H1 (cell line): ENCODE data around the gene COX7A1. TPM values are rescaled to one million over a fixed set of nuclear protein-coding genes. Genes with fewer than 3 reads are reported as not detected.
"Not testable (repeated sequence)": the region's sequence is repeated elsewhere in the genome, so short reads cannot be mapped to it uniquely, and the experiment has no call there.

Experiments used
- CTCF ChIA-PET: fragments of 300-600 bp; sonication (Branson Sonifier 250); formaldehyde crosslinking; loops from one replicate; lab custom pipeline; 2021; ENCODE audit not compliant: partially characterized antibody; lab: Charles Lee
- POLR2A ChIA-PET: fragments of 300-600 bp; sonication (Branson Sonifier 250); formaldehyde crosslinking; loops from one replicate; lab custom pipeline; 2021; ENCODE audit warnings: inconsistent platforms; ENCODE audit not compliant: partially characterized antibody; lab: Charles Lee
- DNase-seq, 2 experiments: peaks; one replicate each; pipeline versions ENCODE4 v3.0.0 to v3.0.0-alpha.2; 2010 to 2022; ENCODE audit warnings: low spot score in 2 of 2, low read depth in 1 of 2, mixed read lengths in 1 of 2
- FAIRE-seq: peaks from 2 replicates; lab custom pipeline; 2011; peaks lifted over from hg19 to GRCh38; lab: Jason Lieb, UNC
- H2AFZ ChIP-seq: 2 replicates; pipeline ENCODE4 v1.8.1; 2012; ENCODE audit warnings: low read length, inconsistent platforms
- H2AK5ac ChIP-seq: 2 replicates; pipeline ENCODE4 v1.6.1; 2013; ENCODE audit warnings: low read depth, low read length
- H2BK120ac ChIP-seq: replicated peaks from 2 replicates; pipeline ENCODE3; 2013; ENCODE audit warnings: low read depth, low read length, inconsistent platforms
- H2BK12ac ChIP-seq: 2 replicates; pipeline ENCODE4 v1.6.1; 2013; ENCODE audit warnings: low read depth, low read length
- H2BK15ac ChIP-seq: 2 replicates; pipeline ENCODE4 v1.6.1; 2013; ENCODE audit warnings: low read length
- H2BK20ac ChIP-seq: 2 replicates; pipeline ENCODE4 v1.6.1; 2013; ENCODE audit warnings: low read length
- H2BK5ac ChIP-seq: 2 replicates; pipeline ENCODE4 v1.6.1; 2013; ENCODE audit warnings: low read depth, low read length
- H3K14ac ChIP-seq: 2 replicates; pipeline ENCODE4 v1.6.1; 2013; ENCODE audit warnings: inconsistent platforms; ENCODE audit not compliant: insufficient read length
- H3K18ac ChIP-seq: 2 replicates; pipeline ENCODE4 v1.6.1; 2013; ENCODE audit warnings: low read length; ENCODE audit errors: extremely low read depth
- H3K23ac ChIP-seq: 2 replicates; pipeline ENCODE4 v1.6.1; 2013; ENCODE audit warnings: inconsistent platforms; ENCODE audit not compliant: insufficient read length
- H3K23me2 ChIP-seq: 2 replicates; pipeline ENCODE4 v1.6.1; 2013; ENCODE audit warnings: low read depth, low read length
- H3K27ac ChIP-seq: 2 replicates; pipeline ENCODE4 v1.6.1; 2011; ENCODE audit warnings: low read depth, low read length, inconsistent platforms
- H3K27me3 ChIP-seq, 4 experiments: replicated peaks in 1 of 4; 1 replicate in 1 of 4; 2 replicates in 3 of 4; pipeline versions ENCODE4 v1.6.1 to v1.8.1; 2011 to 2013; ENCODE audit warnings: low read length in 3 of 4, mild to moderate bottlenecking in 3 of 4, inconsistent platforms in 2 of 4, mixed read lengths in 2 of 4, moderate library complexity in 1 of 4; ENCODE audit not compliant: control insufficient read depth in 3 of 4, insufficient read depth in 3 of 4; ENCODE audit errors: extremely low read depth in 1 of 4
- H3K36me3 ChIP-seq, 4 experiments: 2 replicates each; pipeline versions ENCODE4 v1.6.1 to v1.8.1; 2011 to 2013; ENCODE audit warnings: mild to moderate bottlenecking in 4 of 4, low read length in 3 of 4, moderate library complexity in 2 of 4, control low read depth in 1 of 4, inconsistent platforms in 1 of 4; ENCODE audit not compliant: insufficient read depth in 4 of 4, control insufficient read depth in 2 of 4
- H3K4ac ChIP-seq: replicated peaks from 2 replicates; pipeline ENCODE3; 2013; ENCODE audit warnings: low read length, low read depth, mixed read lengths, inconsistent platforms; ENCODE audit not compliant: insufficient read length
- H3K4me1 ChIP-seq, 4 experiments: replicated peaks in 1 of 4; 1 replicate in 1 of 4; 2 replicates in 3 of 4; pipeline versions ENCODE4 v1.6.1 to v1.8.1; 2011 to 2013; ENCODE audit warnings: low read length in 3 of 4, inconsistent platforms in 2 of 4, mixed read lengths in 1 of 4; ENCODE audit not compliant: insufficient read depth in 4 of 4, control insufficient read depth in 3 of 4
- H3K4me2 ChIP-seq, 2 experiments: 2 replicates each; pipeline versions ENCODE4 v1.6.1 to v1.8.1; 2011 to 2013; ENCODE audit warnings: low read depth in 2 of 2, low read length in 2 of 2, control low read depth in 1 of 2, inconsistent platforms in 1 of 2, mild to moderate bottlenecking in 1 of 2; ENCODE audit not compliant: insufficient read depth in 1 of 2
- H3K4me3 ChIP-seq, 4 experiments: fragments of 200-600, 300-600 bp in 1 of 4; sonication (generic), shearing (Covaris generic), sonication (Bioruptor Twin) in 1 of 4; 2 replicates each; pipeline versions ENCODE4 v1.5.1 to v1.8.1; 2011 to 2016; ENCODE audit warnings: low read length in 4 of 4, low read depth in 3 of 4, control low read depth in 2 of 4, inconsistent platforms in 2 of 4, mild to moderate bottlenecking in 2 of 4, mixed read lengths in 1 of 4, moderate library complexity in 1 of 4; ENCODE audit not compliant: insufficient read depth in 2 of 4; ENCODE audit errors: extremely low read depth in 1 of 4
- H3K56ac ChIP-seq: replicated peaks from 2 replicates; pipeline ENCODE3; 2013; ENCODE audit warnings: low read depth, mild to moderate bottlenecking, mixed read lengths, low read length, inconsistent platforms; ENCODE audit not compliant: insufficient read length
- H3K79me1 ChIP-seq: 2 replicates; pipeline ENCODE4 v1.6.1; 2013; ENCODE audit warnings: low read depth, low read length, control low read depth
- H3K79me2 ChIP-seq, 2 experiments: 2 replicates each; pipeline versions ENCODE4 v1.6.1 to v1.8.1; 2012 to 2013; ENCODE audit warnings: low read length in 2 of 2, mild to moderate bottlenecking in 2 of 2, inconsistent platforms in 1 of 2; ENCODE audit not compliant: insufficient read depth in 2 of 2, control insufficient read depth in 1 of 2
- H3K9ac ChIP-seq, 4 experiments: replicated peaks in 1 of 4; 1 replicate in 1 of 4; 2 replicates in 3 of 4; pipeline versions ENCODE4 v1.6.1 to v1.8.1; 2011 to 2013; ENCODE audit warnings: low read depth in 3 of 4, low read length in 3 of 4, control low read depth in 2 of 4, mild to moderate bottlenecking in 2 of 4, moderate library complexity in 2 of 4, inconsistent platforms in 1 of 4; ENCODE audit errors: extremely low read depth in 1 of 4
- H3K9me3 ChIP-seq, 2 experiments: 2 replicates each; pipeline versions ENCODE4 v1.6.1 to v1.8.1; 2012 to 2013; ENCODE audit warnings: mild to moderate bottlenecking in 2 of 2, moderate library complexity in 2 of 2, control low read depth in 1 of 2, inconsistent platforms in 1 of 2, low read depth in 1 of 2, low read length in 1 of 2, mixed read lengths in 1 of 2; ENCODE audit not compliant: insufficient read depth in 2 of 2
- H4K20me1 ChIP-seq, 2 experiments: replicated peaks in 1 of 2; 2 replicates each; pipeline versions ENCODE3 to v1.8.1; 2011 to 2013; ENCODE audit warnings: inconsistent platforms in 2 of 2, low read length in 2 of 2, mild to moderate bottlenecking in 1 of 2; ENCODE audit not compliant: insufficient read depth in 2 of 2, control insufficient read depth in 1 of 2
- H4K5ac ChIP-seq: 2 replicates; pipeline ENCODE4 v1.6.1; 2013; ENCODE audit warnings: low read length, low read depth, mixed read lengths, inconsistent platforms; ENCODE audit not compliant: insufficient read length
- H4K8ac ChIP-seq: 2 replicates; pipeline ENCODE4 v1.8.0; 2013; ENCODE audit warnings: mild to moderate bottlenecking, moderate library complexity, low read length, inconsistent platforms; ENCODE audit not compliant: insufficient read depth; ENCODE audit errors: extremely low read depth
- H4K91ac ChIP-seq: replicated peaks from 2 replicates; pipeline ENCODE3; 2013; ENCODE audit warnings: low read length, mixed read lengths, inconsistent platforms; ENCODE audit not compliant: insufficient read length
- ASH2L ChIP-seq: fragments of 200-600, 300-600 bp; sonication (generic); IDR thresholded peaks from one replicate; pipeline ENCODE4 v1.7.1; 2017; ENCODE audit warnings: low read length
- BACH1 ChIP-seq: IDR thresholded peaks from 2 replicates; pipeline ENCODE4 v1.6.1; 2012; ENCODE audit warnings: low read length, improper control_type of control experiment
- EGR1 ChIP-seq: IDR thresholded peaks from 2 replicates; pipeline ENCODE4 v1.6.1; 2011; ENCODE audit warnings: low read depth, low read length, borderline replicate concordance
- FOSL1 ChIP-seq: IDR thresholded peaks from 2 replicates; pipeline ENCODE4 v1.6.1; 2011; ENCODE audit warnings: mild to moderate bottlenecking, low read depth, low read length, moderate library complexity; ENCODE audit not compliant: insufficient read depth
- RFX5 ChIP-seq: IDR thresholded peaks from 2 replicates; pipeline ENCODE4 v1.6.1; 2011; ENCODE audit warnings: low read depth, low read length, improper control_type of control experiment, borderline replicate concordance
- RXRA ChIP-seq: IDR thresholded peaks from 2 replicates; pipeline ENCODE4 v1.6.1; 2011; ENCODE audit warnings: low read depth, mild to moderate bottlenecking, low read length, moderate library complexity; ENCODE audit not compliant: insufficient read depth
- TEAD4 ChIP-seq: IDR thresholded peaks from 2 replicates; pipeline ENCODE4 v1.6.1; 2012; ENCODE audit warnings: low read depth, low read length, inconsistent platforms, mixed read lengths
- WGBS, 2 experiments: shearing (Covaris generic) in 1 of 2; methylation state at CpG; one replicate each; pipeline versions ENCODE4 v1.1.6 to v1.1.7; 2013 to 2015; ENCODE audit warnings: low lambda C conversion rate in 2 of 2, mixed read lengths in 2 of 2, inconsistent platforms in 1 of 2, low coverage in 1 of 2, missing lambda C conversion rate in 1 of 2; ENCODE audit not compliant: insufficient replicate concordance in 2 of 2, insufficient coverage in 1 of 2, insufficient read length in 1 of 2; ENCODE audit errors: extremely low coverage in 1 of 2, missing lambda C conversion rate in 1 of 2; 5-methylcytosine and 5-hydroxymethylcytosine counted together
- polyA plus RNA-seq, 7 experiments: library from polyadenylated mRNA; depleted of rRNA in 3 of 7; stranded (reverse) in 5 of 7; unstranded in 2 of 7; fragments of >200 nt in 5 of 7; fragments of 200-250 nt in 2 of 7; gene quantifications; 1 replicate in 5 of 7; 2 replicates in 1 of 7; 4 replicates in 1 of 7; pipeline versions ENCODE4 v1.2.1 to v1.2.3, GENCODE V29; 2011 to 2013; ENCODE audit warnings: missing spikeins in 2 of 7, mixed read lengths in 2 of 7
- total RNA-seq: library from RNA; stranded (reverse); fragmentation: NEBNext Ultra II Directional; extraction: Animal tissue kit (Norgen Biotek cat#: 25700); gene quantifications from 2 replicates; pipeline ENCODE4 v1.2.1, GENCODE V29; 2021

The COX7A1 gene
- total and polyA plus RNA-seq, 2 of the 8 experiments (the other 6 are each of a cell fraction or from before 2014, with no cell fraction given) = 0.60 TPM

GRCh38 chr19:36182612-36183244 is 30.5 kb upstream of the COX7A1 start (continued):
- TF ChIP-seq FOSL1 = no peak
- TF ChIP-seq RXRA = no peak
- TF ChIP-seq TEAD4 = 0 out of 2 replicates have a peak, but pooled peaks have one; percentile 5
- TF ChIP-seq RFX5 = no peak
- TF ChIP-seq BACH1 = no peak
- TF ChIP-seq ASH2L = no peak
- TF ChIP-seq EGR1 = no peak
- TF ChIP-seq, all 59 proteins: peak for 4

- not testable (repeated sequence) for H4K20me1 ChIP-seq, H3K9ac ChIP-seq, H3K27me3 ChIP-seq, H2BK12ac ChIP-seq, H2AFZ ChIP-seq, H4K5ac ChIP-seq, H2BK5ac ChIP-seq, H2BK15ac ChIP-seq, H3K56ac ChIP-seq, H3K9me3 ChIP-seq, H2BK120ac ChIP-seq, H2BK20ac ChIP-seq, H4K8ac ChIP-seq, H3K23me2 ChIP-seq, H3K4ac ChIP-seq, H3K79me1 ChIP-seq, FAIRE-seq, H3K79me2 ChIP-seq, H3K4me2 ChIP-seq, H3K23ac ChIP-seq, H3K27ac ChIP-seq, H3K18ac ChIP-seq, H3K36me3 ChIP-seq, H3K4me1 ChIP-seq, H2AK5ac ChIP-seq, H4K91ac ChIP-seq, H3K4me3 ChIP-seq, DNase-seq, H3K14ac ChIP-seq
- POLR2A ChIA-PET = interaction anchor here (0.8 to 1.2 kb wide), 3 partner anchors 28 to 35 kb away, joined by 3 read pairs; partner anchors contain the start of genes ZNF146 and ZNF565
- WGBS, 2 experiments = 95% methylated on average over 2 of the region's 2 CpGs; no CpG with 5 or more reads in 1 of the 2 experiments
- CTCF ChIA-PET = interaction anchor here (1.5 to 2.6 kb wide), 2 partner anchors 9 to 51 kb away, joined by 5 to 12 read pairs; no protein-coding TSS in a partner anchor
Observed at GRCh38 chr19:36179077-36179476, 26.8 kb upstream of the COX7A1 start.
